GM12874 (cell line): Measurements from ENCODE around the gene PBRM1.

Source experiments
- TF ChIP-seq, protein P1 (sequence below): IDR thresholded peaks from 2 replicates; pipeline ENCODE4 v1.5.1; 2011; ENCODE audit warnings: low read depth, mild to moderate bottlenecking, control low read depth, low read length, moderate library complexity; ENCODE audit not compliant: insufficient read depth

Gene PBRM1

DNA sequence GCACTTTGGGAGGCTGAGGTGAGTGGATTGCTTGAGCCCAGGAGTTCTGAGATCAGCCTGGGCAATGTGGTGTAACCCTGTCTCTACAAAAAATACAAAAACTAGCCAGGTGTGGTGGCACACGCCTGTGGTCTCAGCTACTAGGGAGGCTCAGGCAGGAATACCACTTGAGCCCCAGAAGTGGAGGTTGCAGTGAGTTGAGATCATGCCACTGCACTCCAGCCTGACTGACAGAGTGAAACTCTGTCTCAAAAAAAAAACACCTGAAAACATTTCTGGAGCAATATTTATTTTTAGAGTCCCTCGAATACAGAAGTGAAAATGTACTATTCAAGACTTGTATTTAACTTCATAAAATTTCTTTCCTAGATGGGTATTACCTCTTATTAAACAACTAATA, 24.8 kb upstream of the PBRM1 start:
- TF ChIP-seq, protein P1, sequence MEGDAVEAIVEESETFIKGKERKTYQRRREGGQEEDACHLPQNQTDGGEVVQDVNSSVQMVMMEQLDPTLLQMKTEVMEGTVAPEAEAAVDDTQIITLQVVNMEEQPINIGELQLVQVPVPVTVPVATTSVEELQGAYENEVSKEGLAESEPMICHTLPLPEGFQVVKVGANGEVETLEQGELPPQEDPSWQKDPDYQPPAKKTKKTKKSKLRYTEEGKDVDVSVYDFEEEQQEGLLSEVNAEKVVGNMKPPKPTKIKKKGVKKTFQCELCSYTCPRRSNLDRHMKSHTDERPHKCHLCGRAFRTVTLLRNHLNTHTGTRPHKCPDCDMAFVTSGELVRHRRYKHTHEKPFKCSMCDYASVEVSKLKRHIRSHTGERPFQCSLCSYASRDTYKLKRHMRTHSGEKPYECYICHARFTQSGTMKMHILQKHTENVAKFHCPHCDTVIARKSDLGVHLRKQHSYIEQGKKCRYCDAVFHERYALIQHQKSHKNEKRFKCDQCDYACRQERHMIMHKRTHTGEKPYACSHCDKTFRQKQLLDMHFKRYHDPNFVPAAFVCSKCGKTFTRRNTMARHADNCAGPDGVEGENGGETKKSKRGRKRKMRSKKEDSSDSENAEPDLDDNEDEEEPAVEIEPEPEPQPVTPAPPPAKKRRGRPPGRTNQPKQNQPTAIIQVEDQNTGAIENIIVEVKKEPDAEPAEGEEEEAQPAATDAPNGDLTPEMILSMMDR = no peak

DNA sequence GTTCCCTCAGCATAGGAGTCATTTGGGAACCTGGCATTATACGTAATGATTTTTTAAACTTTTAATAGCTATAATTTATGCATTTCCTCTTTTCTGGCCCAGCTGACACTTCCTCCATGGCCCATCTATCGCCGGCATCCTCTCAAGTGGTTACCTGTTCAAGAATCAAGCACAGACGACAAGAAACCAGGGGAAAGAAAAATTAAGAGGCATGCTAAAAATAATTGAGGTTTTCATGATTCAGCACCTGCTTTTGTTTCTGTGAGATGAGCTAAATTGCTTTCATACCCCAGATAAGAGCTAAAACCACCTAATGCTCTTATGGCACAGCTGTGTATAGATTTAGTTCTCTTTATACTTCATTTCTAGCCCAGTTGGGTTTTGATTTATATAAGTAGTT, 21.9 kb upstream of the PBRM1 start:
- TF ChIP-seq, protein P1 = no peak

DNA sequence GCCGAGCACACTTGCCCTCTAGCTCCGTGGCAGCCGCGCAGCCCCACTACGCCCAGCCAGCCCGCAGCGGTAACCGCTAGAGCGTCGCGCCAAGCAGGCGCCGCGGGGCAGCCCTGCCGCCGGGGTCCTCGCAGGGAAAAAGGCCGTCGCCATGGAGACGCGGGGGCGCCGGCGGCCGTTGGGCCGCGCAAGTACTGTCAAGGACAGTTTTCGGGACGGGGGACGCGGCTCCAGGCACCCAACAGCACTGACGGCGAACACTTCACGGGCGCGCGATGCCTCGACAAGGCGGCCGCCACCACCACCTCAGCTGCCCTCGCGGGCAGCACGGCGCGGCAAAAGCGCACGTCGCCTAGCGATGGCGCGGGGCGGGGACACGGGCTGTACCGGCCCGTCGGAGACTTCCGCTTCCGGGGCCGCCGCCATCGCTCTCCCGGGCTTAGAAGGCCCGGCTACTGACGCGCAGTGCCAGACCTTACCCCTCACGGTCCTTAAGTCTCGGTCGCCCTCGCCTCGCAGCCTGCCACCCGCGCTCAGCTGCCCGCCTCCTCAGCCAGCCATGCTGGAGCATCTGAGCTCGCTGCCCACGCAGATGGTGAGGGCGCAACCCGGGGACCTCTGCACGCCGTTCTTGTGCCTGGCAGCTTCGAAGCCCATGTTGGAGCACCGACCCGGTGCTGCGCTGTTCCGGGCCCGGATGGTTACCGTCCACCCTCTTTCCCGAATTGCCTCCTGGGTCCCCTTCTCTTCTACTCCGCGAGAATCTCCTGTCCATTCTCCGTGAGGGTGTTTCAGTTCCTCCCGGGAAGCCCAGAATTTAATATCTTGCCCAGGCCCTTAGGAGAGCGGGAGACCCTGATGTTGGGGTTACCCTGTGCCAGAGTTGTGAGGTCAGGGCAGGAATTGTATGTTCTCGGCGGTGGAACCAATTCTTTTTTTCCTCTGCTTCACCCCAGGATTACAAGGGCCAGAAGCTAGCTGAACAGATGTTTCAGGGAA, 20.3 kb upstream of the PBRM1 start, which contains the start of the genes GLT8D1 and SPCS1:
Gene GLT8D1, minus strand, starts transcription at position 104 of the 999 bp plus-strand sequence. CDS start 5,331 bp downstream, outside the sequence.
Gene SPCS1, plus strand, starts transcription at position 419 of the 999 bp plus-strand sequence. Its CDS starts 141 bp downstream, at position 560.
- TF ChIP-seq, protein P1 = no peak

DNA sequence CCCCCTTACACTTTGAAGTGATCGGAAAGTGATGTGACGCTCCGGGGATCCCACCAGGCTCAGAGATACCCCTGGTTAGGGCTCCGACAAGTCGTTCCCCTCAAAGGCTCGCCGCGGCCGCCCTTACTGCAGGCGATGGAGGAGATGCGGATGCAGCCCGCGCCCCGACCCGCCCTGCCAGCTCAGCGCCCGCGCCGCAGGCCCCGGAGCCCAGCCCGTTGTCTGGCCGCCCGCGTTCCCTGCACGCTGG, 19.6 kb upstream of the PBRM1 start:
- TF ChIP-seq, protein P1 = no peak

DNA sequence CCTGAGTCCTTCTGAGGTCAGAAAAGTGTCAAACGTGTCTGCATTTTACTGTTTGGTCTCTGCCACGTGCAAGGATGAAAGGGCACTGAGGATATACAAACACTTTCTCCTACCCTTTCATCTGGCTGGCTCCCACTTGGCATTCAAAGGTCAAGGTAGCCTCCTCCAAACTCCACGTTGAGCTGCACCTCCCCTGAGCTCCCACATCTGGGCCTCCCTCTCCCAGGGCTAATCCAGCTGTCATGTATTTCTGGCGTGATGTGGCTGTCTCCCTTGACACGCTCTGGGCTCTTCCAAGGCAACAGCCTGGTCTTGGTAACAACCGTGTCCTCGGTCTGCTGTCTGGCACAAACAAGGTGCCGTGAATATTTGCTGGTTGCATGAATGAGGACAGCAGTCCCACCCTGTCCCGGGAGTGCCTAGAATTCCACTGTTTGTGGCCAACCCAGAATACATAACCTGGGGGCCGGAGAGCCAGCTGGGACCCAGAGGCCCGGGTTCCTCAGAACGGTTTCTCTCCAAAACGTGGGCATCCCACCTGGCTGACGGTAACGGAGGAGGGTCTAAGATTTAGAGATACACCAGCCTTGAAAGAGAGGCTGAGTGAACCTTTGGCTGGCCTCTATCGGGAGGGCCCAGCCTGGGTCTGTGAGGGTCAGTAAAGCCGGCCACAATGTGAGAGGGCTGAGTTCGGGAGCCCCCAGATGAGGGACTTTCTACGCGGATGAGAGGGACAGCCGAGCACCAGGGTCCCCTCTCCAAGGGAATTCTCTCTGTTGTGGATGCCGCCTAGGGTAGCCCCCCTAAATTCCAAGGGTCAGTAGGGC, 19.1 kb upstream of the PBRM1 start:
- TF ChIP-seq, protein P1 = no peak

DNA sequence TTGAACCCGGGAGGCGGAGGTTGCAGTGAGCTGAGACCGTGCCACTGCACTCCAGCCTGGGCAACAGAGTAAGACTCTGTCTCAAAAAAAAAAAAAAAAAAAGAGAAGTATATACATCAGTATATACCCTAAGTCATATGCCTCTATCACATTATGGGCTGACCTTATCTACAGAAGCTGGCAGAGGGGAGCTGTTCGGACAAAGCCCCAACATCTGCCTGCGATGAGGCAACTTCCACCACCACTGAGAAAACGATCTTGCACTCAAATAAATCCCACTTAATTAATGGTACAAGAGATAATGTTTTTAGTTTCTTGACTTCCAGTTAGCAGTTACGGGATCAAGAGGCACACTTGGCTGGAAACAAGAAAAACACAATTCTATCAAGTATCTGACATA, 17.6 kb upstream of the PBRM1 start:
- TF ChIP-seq, protein P1 = no peak

DNA sequence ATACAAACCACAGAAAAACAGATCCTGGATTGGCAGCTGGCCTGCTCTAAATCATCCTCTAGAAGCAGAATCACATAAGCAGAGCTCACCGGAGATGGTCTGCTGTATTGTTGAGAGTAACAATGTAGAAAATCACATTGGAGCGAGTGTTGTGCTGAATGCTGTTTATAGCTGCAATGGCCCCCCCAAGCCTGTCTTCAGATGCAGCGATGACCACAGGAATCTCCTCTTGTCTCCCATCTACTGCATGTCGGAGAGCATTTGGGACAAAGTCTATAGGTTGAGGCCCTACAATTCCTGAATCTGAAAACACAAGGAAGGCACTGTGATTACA, 11.9 kb upstream of the PBRM1 start:
- TF ChIP-seq, protein P1 = no peak
